Measurements from ENCODE around the gene ZCCHC7. TPM values are rescaled to one million over a fixed set of nuclear protein-coding genes. Genes with fewer than 3 reads are reported as not detected.

Gene ZCCHC7
- total RNA-seq, 2 experiments from 2014 or later: 32.9 to 37.0 TPM

GRCh38 chr9:37221489-37222106 lies 101.2 kb downstream of the ZCCHC7 start:
- H3K4me1 Mint-ChIP-seq (ENCODE audit: low read depth): peaks cover 19% of the 10 kb centered on the region
- ChIA-PET CTCF (interaction anchor here (0.6 to 1.8 kb wide), 3 partner anchors 13 to 30 kb away, joined by 3 to 4 read pairs (median 3); no protein-coding TSS in a partner anchor), POLR2A (no interaction called here)
- DNase-seq: no peak
- no peaks in the 10 kb centered on the region for H3K9me3 Mint-ChIP-seq
- no peak for ATAC-seq
- H3K4me3 Mint-ChIP-seq: no peak overlapping the region
- TF ChIP-seq, protein P1, sequence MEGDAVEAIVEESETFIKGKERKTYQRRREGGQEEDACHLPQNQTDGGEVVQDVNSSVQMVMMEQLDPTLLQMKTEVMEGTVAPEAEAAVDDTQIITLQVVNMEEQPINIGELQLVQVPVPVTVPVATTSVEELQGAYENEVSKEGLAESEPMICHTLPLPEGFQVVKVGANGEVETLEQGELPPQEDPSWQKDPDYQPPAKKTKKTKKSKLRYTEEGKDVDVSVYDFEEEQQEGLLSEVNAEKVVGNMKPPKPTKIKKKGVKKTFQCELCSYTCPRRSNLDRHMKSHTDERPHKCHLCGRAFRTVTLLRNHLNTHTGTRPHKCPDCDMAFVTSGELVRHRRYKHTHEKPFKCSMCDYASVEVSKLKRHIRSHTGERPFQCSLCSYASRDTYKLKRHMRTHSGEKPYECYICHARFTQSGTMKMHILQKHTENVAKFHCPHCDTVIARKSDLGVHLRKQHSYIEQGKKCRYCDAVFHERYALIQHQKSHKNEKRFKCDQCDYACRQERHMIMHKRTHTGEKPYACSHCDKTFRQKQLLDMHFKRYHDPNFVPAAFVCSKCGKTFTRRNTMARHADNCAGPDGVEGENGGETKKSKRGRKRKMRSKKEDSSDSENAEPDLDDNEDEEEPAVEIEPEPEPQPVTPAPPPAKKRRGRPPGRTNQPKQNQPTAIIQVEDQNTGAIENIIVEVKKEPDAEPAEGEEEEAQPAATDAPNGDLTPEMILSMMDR (IDR thresholded peaks at IDR 0.05): no peak
- no peaks in the 10 kb centered on the region for H3K27me3 Mint-ChIP-seq
- H3K36me3 Mint-ChIP-seq (ENCODE audit: low read depth): peaks cover 10% of the 10 kb centered on the region
- intact Hi-C loops (cut with micrococcal nuclease): no loop called here
- no peak overlapping the region for H3K27ac Mint-ChIP-seq

DNA sequence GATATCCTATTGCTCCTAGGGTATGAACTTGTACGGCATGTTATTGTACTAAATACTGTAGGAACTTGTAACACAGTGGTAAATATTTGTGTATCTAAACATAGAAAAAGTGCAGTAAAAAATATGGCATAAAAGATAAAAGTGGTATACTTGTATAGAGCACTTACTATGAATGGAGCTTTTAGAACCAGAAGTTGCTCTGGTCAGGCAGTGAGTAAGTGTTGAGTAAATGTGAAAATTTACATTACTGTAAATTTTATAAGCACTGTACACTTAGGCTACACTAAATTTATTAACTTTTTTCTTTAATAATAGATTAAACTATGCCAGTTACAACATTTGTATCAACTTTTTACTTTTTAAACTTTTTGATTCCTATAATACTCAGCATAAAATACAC lies 109.1 kb downstream of the ZCCHC7 start:
- no peak for DNase-seq
- no peak for ATAC-seq
- Mint-ChIP-seq H3K4me3 (no peak overlapping the region), H3K36me3 (ENCODE audit: low read depth) (peaks cover 11% of the 10 kb centered on the region), H3K27me3 (no peaks in the 10 kb centered on the region), H3K9me3 (no peaks in the 10 kb centered on the region), H3K4me1 (ENCODE audit: low read depth) (peaks cover 16% of the 10 kb centered on the region), H3K27ac (no peak overlapping the region)
- TF ChIP-seq, protein P1 (IDR thresholded peaks at IDR 0.05): no peak
- ChIA-PET POLR2A (no interaction called here), CTCF (no interaction called here)
- intact Hi-C loops (cut with micrococcal nuclease): no loop called here

- no peak overlapping the region for H3K4me3 Mint-ChIP-seq
- no peak overlapping the region for H3K27ac Mint-ChIP-seq
- peaks cover 16% of the 10 kb centered on the region for H3K4me1 Mint-ChIP-seq (ENCODE audit: low read depth)
- intact Hi-C loops (cut with micrococcal nuclease): no loop called here
- TF ChIP-seq, protein P1 (IDR thresholded peaks at IDR 0.05): no peak
- peaks cover 11% of the 10 kb centered on the region for H3K36me3 Mint-ChIP-seq (ENCODE audit: low read depth)
- POLR2A ChIA-PET: no interaction called here
- ATAC-seq (no peak), DNase-seq (no peak)
- CTCF ChIA-PET: no interaction called here
- no peaks in the 10 kb centered on the region for H3K9me3 Mint-ChIP-seq
- no peaks in the 10 kb centered on the region for H3K27me3 Mint-ChIP-seq
Observed at GRCh38 chr9:37229882-37230482, 109.6 kb downstream of the ZCCHC7 start.

GRCh38 chr9:37236822-37237221 lies 116.4 kb downstream of the ZCCHC7 start:
- no peaks in the 10 kb centered on the region for H3K27me3 Mint-ChIP-seq
- no peak overlapping the region for H3K4me3 Mint-ChIP-seq
- TF ChIP-seq, protein P1 (IDR thresholded peaks at IDR 0.05): no peak
- DNase-seq (no peak), ATAC-seq (no peak)
- peaks cover 24% of the 10 kb centered on the region for H3K36me3 Mint-ChIP-seq (ENCODE audit: low read depth)
- ChIA-PET CTCF (no interaction called here), POLR2A (interaction anchor here (0.5 kb wide), 1 partner anchor 123 kb away, joined by 3 read pairs; no protein-coding TSS in a partner anchor)
- H3K9me3 Mint-ChIP-seq: no peaks in the 10 kb centered on the region
- peaks cover 44% of the 10 kb centered on the region for H3K4me1 Mint-ChIP-seq (ENCODE audit: low read depth)
- H3K27ac Mint-ChIP-seq: no peak overlapping the region
- intact Hi-C loops (cut with micrococcal nuclease): no loop called here

GRCh38 chr9:37238122-37238521 lies 117.7 kb downstream of the ZCCHC7 start:
- POLR2A ChIA-PET: no interaction called here
- peaks cover 24% of the 10 kb centered on the region for H3K36me3 Mint-ChIP-seq (ENCODE audit: low read depth)
- ATAC-seq: no peak
- TF ChIP-seq, protein P1 (IDR thresholded peaks at IDR 0.05): no peak
- CTCF ChIA-PET: no interaction called here
- no peak overlapping the region for H3K27ac Mint-ChIP-seq
- no peak for DNase-seq
- H3K9me3 Mint-ChIP-seq: no peaks in the 10 kb centered on the region
- H3K4me1 Mint-ChIP-seq (ENCODE audit: low read depth): peaks cover 38% of the 10 kb centered on the region
- H3K27me3 Mint-ChIP-seq: no peaks in the 10 kb centered on the region
- H3K4me3 Mint-ChIP-seq: no peak overlapping the region
- intact Hi-C loops (cut with micrococcal nuclease): no loop called here
